B cell (primary cell): ENCODE measurements around the gene CEMIP. TPM values are rescaled to one million over a fixed set of nuclear protein-coding genes. Genes with fewer than 3 reads are reported as not detected.
A peak's percentile ranks its signal among the peaks of the same experiment; 100 is the strongest.

Source experiments
- ATAC-seq: fragments of 200-7000 bp; cut with Tn5 transposase; one replicate; pipeline ENCODE4 v1.10.0; 2021; ENCODE audit warnings: low read depth, mild to moderate bottlenecking, moderate number of reproducible peaks, moderate library complexity
- CTCF ChIA-PET: fragments of 350-600 bp; sonication (Branson Sonifier 250); formaldehyde crosslinking; loops from one replicate; lab custom pipeline; 2021; ENCODE audit warnings: antibody characterized with exemption, inconsistent platforms; lab: Charles Lee
- POLR2A ChIA-PET: fragments of 350-600 bp; sonication (Branson Sonifier 250); formaldehyde crosslinking; loops from one replicate; lab custom pipeline; 2021; ENCODE audit warnings: antibody characterized with exemption; lab: Charles Lee
- DNase-seq: peaks from one replicate; pipeline ENCODE4 v3.0.0; 2013
- H2AFZ ChIP-seq: 2 replicates; pipeline ENCODE4 v1.6.1; 2012; ENCODE audit warnings: mild to moderate bottlenecking, low read depth, low read length; ENCODE audit not compliant: insufficient read depth, poor library complexity, severe bottlenecking
- H3K27ac ChIP-seq, 2 donors: 1 replicate in 1 of 2; 2 replicates in 1 of 2; pipeline ENCODE4 v1.5.1; 2012 to 2013; ENCODE audit warnings: low read length in 2 of 2, mild to moderate bottlenecking in 2 of 2, moderate library complexity in 1 of 2
- H3K27me3 ChIP-seq, 4 experiments: fragments of 200-600 bp in 1 of 4; sonication (generic) in 1 of 4; replicated peaks in 1 of 4; 1 replicate in 2 of 4; 2 replicates in 2 of 4; pipeline versions ENCODE4 v1.6.1 to v1.7.0; 2013 to 2016; ENCODE audit warnings: low read length in 3 of 4, mild to moderate bottlenecking in 2 of 4, mixed read lengths in 1 of 4, moderate library complexity in 1 of 4; ENCODE audit not compliant: insufficient read depth in 4 of 4, control insufficient read depth in 3 of 4; ENCODE audit errors: control extremely low read depth in 1 of 4
- H3K36me3 ChIP-seq, 2 experiments: replicated peaks in 1 of 2; 1 replicate in 1 of 2; 2 replicates in 1 of 2; pipeline versions ENCODE4 v1.6.1 to v1.7.1; 2013; ENCODE audit warnings: low read length in 1 of 2; ENCODE audit not compliant: insufficient read depth in 2 of 2, control insufficient read depth in 1 of 2; ENCODE audit errors: control extremely low read depth in 1 of 2, extremely low read depth in 1 of 2
- H3K4me1 ChIP-seq, 2 donors: fragments of 200-600 bp in 1 of 2; sonication (generic) in 1 of 2; 1 replicate in 1 of 2; 2 replicates in 1 of 2; pipeline versions ENCODE4 v1.5.1 to v1.6.1; 2013 to 2017; ENCODE audit warnings: low read length in 2 of 2; ENCODE audit not compliant: control insufficient read depth in 2 of 2, insufficient read depth in 2 of 2
- H3K4me2 ChIP-seq: replicated peaks from 2 replicates; pipeline ENCODE3; 2012; ENCODE audit warnings: mild to moderate bottlenecking, low read depth, low read length; ENCODE audit not compliant: poor library complexity, severe bottlenecking
- H3K4me3 ChIP-seq, 5 experiments: fragments of 200-600 bp in 1 of 5; sonication (generic) in 1 of 5; 1 replicate in 3 of 5; 2 replicates in 2 of 5; pipeline versions ENCODE4 v1.5.1 to v1.7.0; 2011 to 2016; ENCODE audit warnings: low read length in 4 of 5, mild to moderate bottlenecking in 4 of 5, low read depth in 2 of 5, control low read depth in 1 of 5, moderate library complexity in 1 of 5; ENCODE audit not compliant: insufficient read depth in 1 of 5; ENCODE audit errors: control extremely low read depth in 1 of 5, extremely low read depth in 1 of 5
- H3K79me2 ChIP-seq: fragments of 200-600 bp; sonication (generic); one replicate; pipeline ENCODE4 v1.6.0; 2016; ENCODE audit warnings: low read length; ENCODE audit not compliant: control insufficient read depth, insufficient read depth
- H3K9ac ChIP-seq: fragments of 200-600 bp; sonication (generic); 2 replicates; pipeline ENCODE4 v1.6.1; 2017; ENCODE audit warnings: mild to moderate bottlenecking, low read length, moderate library complexity
- H3K9me3 ChIP-seq, 3 donors: one replicate each; pipeline versions ENCODE4 v1.6.1 to v1.7.1; 2013; ENCODE audit warnings: low read length in 2 of 3; ENCODE audit not compliant: control insufficient read depth in 2 of 3, insufficient read depth in 1 of 3; ENCODE audit errors: control extremely low read depth in 1 of 3
- H4K20me1 ChIP-seq: 2 replicates; pipeline ENCODE4 v1.6.0; 2012; ENCODE audit warnings: mild to moderate bottlenecking, low read length; ENCODE audit not compliant: insufficient read depth, control insufficient read depth, poor library complexity, severe bottlenecking
- H3K27ac Mint-ChIP-seq: one replicate; pipeline ENCODE4 v1.8.0; 2021; ENCODE audit warnings: mixed read lengths
- H3K27me3 Mint-ChIP-seq: one replicate; pipeline ENCODE4 v1.8.0; 2021; ENCODE audit warnings: mixed read lengths
- H3K4me1 Mint-ChIP-seq: one replicate; pipeline ENCODE4 v1.8.0; 2021; ENCODE audit warnings: mixed read lengths
- H3K4me3 Mint-ChIP-seq: one replicate; pipeline ENCODE4 v1.8.0; 2021; ENCODE audit warnings: mixed read lengths
- H3K9me3 Mint-ChIP-seq: one replicate; pipeline ENCODE4 v1.8.0; 2022; ENCODE audit warnings: mixed read lengths; ENCODE audit not compliant: insufficient read depth
- EZH2 ChIP-seq: IDR thresholded peaks from 2 replicates; pipeline ENCODE4 v1.6.1; 2012; ENCODE audit warnings: borderline replicate concordance, low read depth, mild to moderate bottlenecking, moderate library complexity, low read length; ENCODE audit not compliant: insufficient read depth, poor library complexity, severe bottlenecking
- WGBS: methylation state at CpG from one replicate; pipeline ENCODE4 v1.1.5; 2013; ENCODE audit warnings: missing lambda C conversion rate; ENCODE audit not compliant: insufficient coverage; 5-methylcytosine and 5-hydroxymethylcytosine counted together
- intact Hi-C: fragments of 100-400 bp; cut with micrococcal nuclease; formaldehyde crosslinking; loops from one replicate; pipeline ENCODE4 v1.10.0; 2022
- polyA plus RNA-seq: library from polyadenylated mRNA; depleted of rRNA; stranded (reverse); fragments of >200 nt; gene quantifications from 2 replicates; pipeline ENCODE4 v1.2.3, GENCODE V29; 2012
- total RNA-seq, 2 donors: library from RNA; stranded (reverse); fragments of 120-200 nt in 1 of 2; gene quantifications; 1 replicate in 1 of 2; 2 replicates in 1 of 2; pipeline versions ENCODE4 v1.2.3 to v1.2.4, GENCODE V29; 2013 to 2022
- TF ChIP-seq, protein P1 (sequence below): fragments of 200-600 bp; IDR thresholded peaks from one replicate; pipeline ENCODE4 v1.8.0; 2022; ENCODE audit warnings: antibody characterized with exemption, mild to moderate bottlenecking

Gene CEMIP
- total and polyA plus RNA-seq, 2 donors (not counting 1 experiment from before 2014, with no cell fraction given), result 0.32 TPM; not detected in 1

- H3K27me3 ChIP-seq, result no peaks in the 10 kb centered on the region
- Mint-ChIP-seq H3K4me3 (no peak overlapping the region), H3K27ac (no peak overlapping the region), H3K9me3 (no peaks in the 10 kb centered on the region), H3K27me3 (no peaks in the 10 kb centered on the region), H3K4me1 (peaks cover 18% of the 10 kb centered on the region)
- intact Hi-C loops, result loop anchor here (10.0 kb wide), 1 partner anchor 303 kb away; the partner anchor contains the start of gene ABHD17C
- H3K27ac ChIP-seq, result no peak overlapping the region
- no peak for TF ChIP-seq EZH2
- TF ChIP-seq, protein P1, sequence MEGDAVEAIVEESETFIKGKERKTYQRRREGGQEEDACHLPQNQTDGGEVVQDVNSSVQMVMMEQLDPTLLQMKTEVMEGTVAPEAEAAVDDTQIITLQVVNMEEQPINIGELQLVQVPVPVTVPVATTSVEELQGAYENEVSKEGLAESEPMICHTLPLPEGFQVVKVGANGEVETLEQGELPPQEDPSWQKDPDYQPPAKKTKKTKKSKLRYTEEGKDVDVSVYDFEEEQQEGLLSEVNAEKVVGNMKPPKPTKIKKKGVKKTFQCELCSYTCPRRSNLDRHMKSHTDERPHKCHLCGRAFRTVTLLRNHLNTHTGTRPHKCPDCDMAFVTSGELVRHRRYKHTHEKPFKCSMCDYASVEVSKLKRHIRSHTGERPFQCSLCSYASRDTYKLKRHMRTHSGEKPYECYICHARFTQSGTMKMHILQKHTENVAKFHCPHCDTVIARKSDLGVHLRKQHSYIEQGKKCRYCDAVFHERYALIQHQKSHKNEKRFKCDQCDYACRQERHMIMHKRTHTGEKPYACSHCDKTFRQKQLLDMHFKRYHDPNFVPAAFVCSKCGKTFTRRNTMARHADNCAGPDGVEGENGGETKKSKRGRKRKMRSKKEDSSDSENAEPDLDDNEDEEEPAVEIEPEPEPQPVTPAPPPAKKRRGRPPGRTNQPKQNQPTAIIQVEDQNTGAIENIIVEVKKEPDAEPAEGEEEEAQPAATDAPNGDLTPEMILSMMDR, result no peak
- ChIA-PET POLR2A (interaction anchor here (0.6 kb wide), 1 partner anchor 8 kb away, joined by 5 read pairs; no protein-coding TSS in a partner anchor), CTCF (interaction anchor here (0.7 to 2.1 kb wide), 2 partner anchors 111 to 268 kb away, joined by 3 to 9 read pairs; no protein-coding TSS in a partner anchor)
- H3K9me3 ChIP-seq, result peaks cover 0 to 3% (median 2%) of the 10 kb centered on the region in 3 donors
- DNase-seq (no peak), ATAC-seq (no peak)
- peaks cover 17 to 26% of the 10 kb centered on the region in 2 donors for H3K4me1 ChIP-seq
- H3K36me3 ChIP-seq, result no peaks in the 10 kb centered on the region
- H3K9ac ChIP-seq, result no peak overlapping the region
- H3K79me2 ChIP-seq, result peaks cover 9% of the 10 kb centered on the region
- WGBS, result no CpG with 5 or more reads among the region's 1 CpG
- no peak overlapping the region for H3K4me3 ChIP-seq
- no peak overlapping the region for H2AFZ ChIP-seq
- peaks cover 7% of the 10 kb centered on the region for H4K20me1 ChIP-seq
- H3K4me2 ChIP-seq, result no peak overlapping the region
Observed at GRCh38 chr15:80997692-80998091, 218.5 kb downstream of the CEMIP start.

DNA sequence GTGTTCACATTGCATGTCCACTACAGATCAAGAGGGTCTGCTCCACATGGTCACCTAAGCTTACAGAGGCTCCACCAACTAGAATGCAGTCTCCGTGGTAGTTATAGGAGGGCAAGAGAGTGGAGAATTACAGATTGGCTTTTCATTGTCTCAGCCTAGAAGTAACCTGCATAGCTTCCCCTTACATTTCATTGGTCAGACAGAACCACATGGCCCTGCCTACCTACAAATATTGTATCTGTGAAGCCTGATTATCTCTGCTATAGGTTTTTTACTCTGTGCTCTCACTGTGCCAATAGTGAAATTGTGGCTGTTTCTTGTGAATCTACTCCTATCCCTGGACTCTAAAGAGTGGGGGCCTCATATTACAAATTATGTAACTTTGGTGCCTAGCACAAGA is 219.1 kb downstream of the CEMIP start:
- Mint-ChIP-seq H3K4me3 (no peak overlapping the region), H3K27ac (peak overlapping the region; percentile 86), H3K4me1 (peaks cover 22% of the 10 kb centered on the region), H3K27me3 (no peaks in the 10 kb centered on the region), H3K9me3 (no peaks in the 10 kb centered on the region)
- Histone ChIP-seq H3K4me1 (peaks cover 22 to 32% of the 10 kb centered on the region in 2 donors), H3K27ac (peak overlapping the region; percentile 23 to 44), H4K20me1 (peaks cover 12% of the 10 kb centered on the region), H3K79me2 (peaks cover 15% of the 10 kb centered on the region), H3K9me3 (peaks cover 0 to 3% (median 2%) of the 10 kb centered on the region in 3 donors), H3K27me3 (no peaks in the 10 kb centered on the region), H3K4me2 (no peak overlapping the region), H3K9ac (no peak overlapping the region), H3K4me3 (no peak overlapping the region), H3K36me3 (peaks cover 0 to 2% of the 10 kb centered on the region in 2 experiments), H2AFZ (peak overlapping the region; percentile 24)
- no peak for ATAC-seq
- no CpG with 5 or more reads among the region's 1 CpG for WGBS
- intact Hi-C loops, result loop anchor here (10.0 kb wide), 1 partner anchor 303 kb away; the partner anchor contains the start of gene ABHD17C
- TF ChIP-seq EZH2, result no peak
- TF ChIP-seq, protein P1, result no peak
- POLR2A ChIA-PET, result interaction anchor here (0.6 kb wide), 1 partner anchor 8 kb away, joined by 5 read pairs; no protein-coding TSS in a partner anchor
- DNase-seq, result peak; percentile 49
- CTCF ChIA-PET, result interaction anchor here (2.1 kb wide), 1 partner anchor 268 kb away, joined by 9 read pairs; no protein-coding TSS in a partner anchor
